GM12892 (cell line): ENCODE results near the gene C1orf87.

Experiments used
- POLR2A ChIP-seq: IDR thresholded peaks from 2 replicates; pipeline ENCODE4 v1.6.1; 2011; ENCODE audit warnings: low read depth, low read length, control low read depth
- TAF1 ChIP-seq: IDR thresholded peaks from 2 replicates; pipeline ENCODE4 v1.6.1; 2011; ENCODE audit warnings: low read depth, mild to moderate bottlenecking, control low read depth, low read length, borderline replicate concordance

DNA sequence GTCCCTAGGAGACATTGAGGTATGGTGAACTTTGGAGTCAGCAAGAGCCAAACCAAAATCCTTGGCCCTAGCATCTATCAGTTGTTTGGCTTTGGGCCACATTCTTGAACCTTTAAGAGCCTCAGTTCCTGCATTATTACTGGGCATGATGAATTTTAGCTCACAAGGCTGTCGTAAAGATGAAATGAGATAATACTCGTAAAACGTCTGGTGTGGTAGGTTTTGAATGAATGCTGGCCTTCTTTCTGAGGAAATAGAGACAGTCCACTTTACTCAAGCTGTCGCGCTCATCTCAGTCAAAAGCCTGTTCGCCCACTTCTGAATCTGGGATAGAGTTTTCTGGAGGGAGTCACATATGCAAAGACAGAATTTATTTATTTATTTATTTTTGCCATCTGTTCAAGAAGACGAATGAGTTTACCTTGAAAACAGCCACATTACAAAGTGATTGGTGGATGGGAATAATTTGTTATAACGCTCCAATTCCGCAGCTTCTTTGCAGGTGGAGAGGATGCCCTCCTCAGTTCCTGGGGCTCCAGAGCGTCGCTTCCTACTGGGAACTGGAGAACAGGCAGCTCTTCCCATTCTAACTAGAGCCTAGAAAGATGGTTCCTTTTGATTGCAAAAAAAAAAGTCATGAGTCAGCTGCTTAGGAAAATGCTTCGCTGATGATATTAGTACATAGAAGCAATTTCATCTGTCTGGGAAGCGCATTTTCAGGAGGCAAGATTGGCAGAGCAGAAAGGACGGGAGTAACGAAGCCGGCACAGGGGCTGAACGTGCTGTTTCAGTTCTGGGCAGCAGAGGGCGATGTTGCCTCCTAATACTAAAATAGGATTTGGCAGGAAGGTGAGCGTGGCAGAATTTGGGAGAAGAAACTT lies 97.1 kb downstream of the C1orf87 start:
- TF ChIP-seq TAF1 (no peak), POLR2A (no peak)
